ENCODE data around the gene SLC6A19. TPM values are rescaled to one million over a fixed set of nuclear protein-coding genes. Genes with fewer than 3 reads are reported as not detected.
A peak's percentile ranks its signal among the peaks of the same experiment; 100 is the strongest.

Gene SLC6A19
- total RNA-seq, 1 donor from 2014 or later: 2.2 TPM

DNA sequence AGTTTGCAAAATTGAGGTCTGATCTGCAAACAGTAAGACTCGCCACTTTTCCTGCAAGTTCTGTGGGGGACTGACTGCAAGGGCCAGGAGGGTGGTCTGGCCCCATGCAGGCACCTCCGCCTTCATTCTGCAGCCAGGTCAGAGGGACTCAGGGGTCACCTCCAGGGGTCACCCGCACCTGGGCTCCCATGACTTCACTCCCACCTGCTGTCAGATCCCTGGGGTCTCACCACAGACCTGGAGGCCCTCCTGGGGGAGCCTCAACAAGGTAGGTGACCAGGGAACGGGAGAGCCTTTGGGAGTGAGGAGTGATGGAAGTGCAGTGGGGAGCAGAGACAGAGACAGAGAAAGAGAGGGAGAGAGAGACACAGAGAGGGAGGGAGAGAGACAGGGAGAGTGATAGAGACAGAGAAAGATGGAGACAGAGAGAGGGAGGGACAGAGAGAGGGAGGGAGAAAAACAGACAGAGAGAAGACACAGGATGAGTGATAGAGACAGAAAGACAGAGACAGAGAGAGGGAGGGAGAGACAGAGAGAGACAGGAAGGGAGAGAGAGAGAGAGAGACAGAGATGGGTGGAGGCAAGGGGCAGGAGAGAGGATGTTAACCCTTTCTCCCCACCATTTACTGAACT, 41.5 kb upstream of the SLC6A19 start:
- DNase-seq (ENCODE audit: low spot score, unreplicated experiment): no peak
- TF ChIP-seq, protein P1, sequence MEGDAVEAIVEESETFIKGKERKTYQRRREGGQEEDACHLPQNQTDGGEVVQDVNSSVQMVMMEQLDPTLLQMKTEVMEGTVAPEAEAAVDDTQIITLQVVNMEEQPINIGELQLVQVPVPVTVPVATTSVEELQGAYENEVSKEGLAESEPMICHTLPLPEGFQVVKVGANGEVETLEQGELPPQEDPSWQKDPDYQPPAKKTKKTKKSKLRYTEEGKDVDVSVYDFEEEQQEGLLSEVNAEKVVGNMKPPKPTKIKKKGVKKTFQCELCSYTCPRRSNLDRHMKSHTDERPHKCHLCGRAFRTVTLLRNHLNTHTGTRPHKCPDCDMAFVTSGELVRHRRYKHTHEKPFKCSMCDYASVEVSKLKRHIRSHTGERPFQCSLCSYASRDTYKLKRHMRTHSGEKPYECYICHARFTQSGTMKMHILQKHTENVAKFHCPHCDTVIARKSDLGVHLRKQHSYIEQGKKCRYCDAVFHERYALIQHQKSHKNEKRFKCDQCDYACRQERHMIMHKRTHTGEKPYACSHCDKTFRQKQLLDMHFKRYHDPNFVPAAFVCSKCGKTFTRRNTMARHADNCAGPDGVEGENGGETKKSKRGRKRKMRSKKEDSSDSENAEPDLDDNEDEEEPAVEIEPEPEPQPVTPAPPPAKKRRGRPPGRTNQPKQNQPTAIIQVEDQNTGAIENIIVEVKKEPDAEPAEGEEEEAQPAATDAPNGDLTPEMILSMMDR (IDR thresholded peaks at IDR 0.05; ENCODE audit: unreplicated experiment): no peak
- Mint-ChIP-seq H3K4me1 (ENCODE audit: low read depth) (peaks cover 15% of the 10 kb centered on the region), H3K9me3 (ENCODE audit: low read depth) (no peaks in the 10 kb centered on the region), H3K27ac (no peak overlapping the region), H3K27me3 (peaks cover 41% of the 10 kb centered on the region), H3K36me3 (ENCODE audit: insufficient read depth) (no peaks in the 10 kb centered on the region), H3K4me3 (ENCODE audit: low read depth) (no peak overlapping the region)

DNA sequence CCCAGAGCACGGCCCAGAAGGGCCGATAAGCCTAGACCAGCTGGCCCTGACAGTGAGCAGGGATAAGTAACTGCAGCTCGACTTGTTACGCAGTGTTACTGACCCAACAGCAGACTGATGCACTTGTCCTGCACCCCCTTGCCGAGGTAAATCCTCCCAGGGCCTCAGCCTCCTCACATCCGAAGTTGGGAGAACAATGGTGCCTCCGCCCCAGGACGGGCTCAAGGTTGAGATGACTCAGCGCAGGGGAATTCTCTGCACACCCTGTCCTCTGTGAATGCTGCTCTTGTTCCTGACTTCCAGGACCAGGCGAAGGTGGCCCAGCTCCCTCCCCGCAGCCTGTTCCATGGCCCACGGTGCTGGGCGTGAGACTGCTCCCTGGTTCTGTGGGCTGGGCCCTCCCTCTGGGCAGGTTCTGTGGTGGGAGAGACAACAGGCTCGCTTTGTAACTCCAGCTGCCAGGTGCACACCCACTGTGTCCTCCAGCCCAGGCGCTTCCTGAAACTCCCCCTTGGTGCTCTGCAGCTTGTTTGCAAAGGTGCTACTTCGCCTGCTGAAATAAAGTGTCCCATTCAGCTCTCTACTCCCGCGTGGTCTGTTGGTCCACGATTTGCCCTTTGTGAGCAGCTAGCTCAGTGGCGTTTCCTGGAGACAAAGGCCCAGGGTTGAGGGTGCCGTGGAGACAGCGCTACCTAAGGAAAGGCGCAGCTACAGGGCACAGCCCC, 40.1 kb upstream of the SLC6A19 start:
- TF ChIP-seq, protein P1 (IDR thresholded peaks at IDR 0.05; ENCODE audit: unreplicated experiment): no peak
- H3K9me3 Mint-ChIP-seq (ENCODE audit: low read depth): no peaks in the 10 kb centered on the region
- H3K4me3 Mint-ChIP-seq (ENCODE audit: low read depth): no peak overlapping the region
- DNase-seq (ENCODE audit: low spot score, unreplicated experiment): no peak
- peak overlapping the region; percentile 45 for H3K27ac Mint-ChIP-seq
- H3K36me3 Mint-ChIP-seq (ENCODE audit: insufficient read depth): no peaks in the 10 kb centered on the region
- H3K4me1 Mint-ChIP-seq (ENCODE audit: low read depth): peaks cover 16% of the 10 kb centered on the region
- peaks cover 41% of the 10 kb centered on the region for H3K27me3 Mint-ChIP-seq

DNA sequence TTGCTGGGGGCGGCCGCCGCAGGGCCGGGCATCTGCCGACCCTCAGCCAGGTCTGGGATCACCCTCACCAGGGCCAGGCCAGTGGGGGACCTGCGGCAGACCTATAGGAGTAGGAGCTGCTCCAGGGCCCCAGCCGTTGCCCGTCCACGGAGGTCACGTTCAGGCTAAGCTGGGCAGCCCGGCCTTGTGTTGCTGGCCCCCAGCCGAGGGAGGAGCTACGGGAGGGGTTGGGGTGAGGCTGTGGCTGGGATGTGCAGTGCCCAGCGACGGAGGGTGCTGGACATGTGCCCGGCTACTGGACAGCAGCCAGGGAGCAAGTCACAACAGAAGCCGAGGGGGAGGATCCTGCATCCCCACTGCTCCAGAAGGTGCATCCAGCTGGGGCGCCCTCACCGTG, 39.6 kb upstream of the SLC6A19 start:
- no peak overlapping the region for H3K27ac Mint-ChIP-seq
- H3K4me3 Mint-ChIP-seq (ENCODE audit: low read depth): no peak overlapping the region
- peaks cover 16% of the 10 kb centered on the region for H3K4me1 Mint-ChIP-seq (ENCODE audit: low read depth)
- peaks cover 37% of the 10 kb centered on the region for H3K27me3 Mint-ChIP-seq
- H3K36me3 Mint-ChIP-seq (ENCODE audit: insufficient read depth): no peaks in the 10 kb centered on the region
- H3K9me3 Mint-ChIP-seq (ENCODE audit: low read depth): no peaks in the 10 kb centered on the region
- TF ChIP-seq, protein P1 (IDR thresholded peaks at IDR 0.05; ENCODE audit: unreplicated experiment): no peak
- DNase-seq (ENCODE audit: low spot score, unreplicated experiment): no peak

DNA sequence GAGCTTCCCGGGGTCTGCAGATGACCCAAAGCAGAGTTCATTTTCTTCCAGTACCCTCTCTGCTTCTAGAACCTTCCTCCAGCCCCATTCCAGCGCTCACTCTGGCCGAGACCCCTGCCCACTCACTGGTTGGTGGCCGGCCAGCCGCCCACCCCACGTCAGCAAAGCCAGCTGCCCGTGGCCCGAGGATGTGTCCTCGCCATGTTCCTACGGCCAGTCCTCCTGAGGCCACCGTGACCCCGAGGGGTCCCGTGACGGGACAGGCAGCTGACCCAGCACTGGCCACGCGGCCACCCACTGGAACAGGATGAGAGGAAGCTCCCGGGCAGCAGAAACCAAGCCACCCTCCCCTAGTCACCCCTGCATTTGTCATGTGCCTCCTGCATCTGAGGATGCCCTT, 39.1 kb upstream of the SLC6A19 start:
- Mint-ChIP-seq H3K9me3 (ENCODE audit: low read depth) (no peaks in the 10 kb centered on the region), H3K36me3 (ENCODE audit: insufficient read depth) (no peaks in the 10 kb centered on the region), H3K27ac (no peak overlapping the region), H3K4me3 (ENCODE audit: low read depth) (no peak overlapping the region), H3K4me1 (ENCODE audit: low read depth) (peaks cover 16% of the 10 kb centered on the region), H3K27me3 (peaks cover 32% of the 10 kb centered on the region)
- DNase-seq (ENCODE audit: low spot score, unreplicated experiment): no peak
- TF ChIP-seq, protein P1 (IDR thresholded peaks at IDR 0.05; ENCODE audit: unreplicated experiment): no peak

DNA sequence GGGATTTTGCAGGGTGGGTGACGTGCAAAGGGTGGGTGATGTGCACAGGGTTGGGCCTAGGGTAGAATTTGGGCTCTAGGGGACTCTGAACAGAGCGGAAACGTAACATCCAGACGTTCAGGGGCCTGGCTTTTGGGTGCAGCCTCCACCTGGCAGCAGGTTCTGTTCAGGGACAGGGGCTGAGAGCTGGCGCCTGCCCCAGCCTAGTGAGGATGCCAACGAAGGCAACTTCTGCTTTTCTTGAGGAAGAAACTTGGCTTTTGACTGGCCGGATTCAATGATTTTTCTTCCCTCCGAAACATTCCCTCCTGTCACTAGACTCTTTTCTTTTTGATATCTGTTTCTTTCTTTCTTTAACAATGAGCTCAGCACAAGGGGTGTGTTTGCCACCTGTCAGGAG, 38.6 kb upstream of the SLC6A19 start:
- Mint-ChIP-seq H3K9me3 (ENCODE audit: low read depth) (no peaks in the 10 kb centered on the region), H3K27ac (no peak overlapping the region), H3K36me3 (ENCODE audit: insufficient read depth) (no peaks in the 10 kb centered on the region), H3K27me3 (peaks cover 28% of the 10 kb centered on the region), H3K4me3 (ENCODE audit: low read depth) (no peak overlapping the region), H3K4me1 (ENCODE audit: low read depth) (peaks cover 16% of the 10 kb centered on the region)
- TF ChIP-seq, protein P1 (IDR thresholded peaks at IDR 0.05; ENCODE audit: unreplicated experiment): no peak
- DNase-seq (ENCODE audit: low spot score, unreplicated experiment): no peak
